ENCODE data around the gene SPSB3. TPM values are rescaled to one million over a fixed set of nuclear protein-coding genes. Genes with fewer than 3 reads are reported as not detected.

Gene SPSB3
- total RNA-seq, 1 donor from 2014 or later, result 30.8 TPM

DNA sequence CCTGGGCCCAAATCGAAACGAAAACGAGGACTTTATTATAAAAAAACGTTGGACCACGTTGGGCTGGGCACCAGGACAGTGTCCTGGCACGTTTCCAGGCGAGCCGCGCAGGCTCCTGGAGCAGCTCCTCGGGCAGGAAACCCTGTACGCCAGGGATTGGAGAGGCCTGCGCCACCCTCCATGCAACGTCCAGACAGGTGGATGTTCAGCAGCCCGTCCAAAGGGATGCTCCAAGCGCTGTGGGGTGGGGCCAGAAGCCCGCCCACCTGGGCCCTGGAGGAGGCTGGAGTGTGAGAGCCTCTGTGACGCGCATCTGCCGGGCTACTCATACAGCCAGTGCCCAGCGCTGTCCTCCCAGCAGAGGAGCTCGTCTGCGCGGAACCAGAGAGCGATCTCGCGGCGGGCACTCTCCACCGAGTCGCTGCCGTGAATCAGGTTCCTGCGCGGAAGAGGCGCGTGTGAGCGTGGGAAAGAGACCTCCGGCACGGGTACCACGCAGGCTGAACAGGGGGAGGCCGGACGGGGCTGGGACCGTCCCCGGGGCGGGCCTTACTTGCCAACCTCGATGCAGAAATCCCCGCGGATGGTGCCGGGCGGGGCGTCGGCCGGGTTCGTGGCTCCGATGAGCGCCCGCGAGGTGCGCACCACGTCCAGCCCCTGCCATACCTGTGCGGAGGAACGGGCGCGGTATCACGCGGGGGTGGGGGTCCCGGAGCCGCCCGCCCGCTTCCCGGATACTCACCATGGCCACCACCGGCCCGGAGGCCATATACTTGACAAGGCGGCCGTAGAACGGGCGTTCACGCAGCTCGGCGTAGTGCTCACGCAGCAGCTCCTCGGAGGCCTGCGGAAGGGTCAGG lies 11.8 kb downstream of the SPSB3 start:
- peaks cover 25% of the 10 kb centered on the region for H3K4me1 Mint-ChIP-seq (ENCODE audit: low read depth)
- DNase-seq (ENCODE audit: low spot score), result no peak
- TF ChIP-seq, protein P1, sequence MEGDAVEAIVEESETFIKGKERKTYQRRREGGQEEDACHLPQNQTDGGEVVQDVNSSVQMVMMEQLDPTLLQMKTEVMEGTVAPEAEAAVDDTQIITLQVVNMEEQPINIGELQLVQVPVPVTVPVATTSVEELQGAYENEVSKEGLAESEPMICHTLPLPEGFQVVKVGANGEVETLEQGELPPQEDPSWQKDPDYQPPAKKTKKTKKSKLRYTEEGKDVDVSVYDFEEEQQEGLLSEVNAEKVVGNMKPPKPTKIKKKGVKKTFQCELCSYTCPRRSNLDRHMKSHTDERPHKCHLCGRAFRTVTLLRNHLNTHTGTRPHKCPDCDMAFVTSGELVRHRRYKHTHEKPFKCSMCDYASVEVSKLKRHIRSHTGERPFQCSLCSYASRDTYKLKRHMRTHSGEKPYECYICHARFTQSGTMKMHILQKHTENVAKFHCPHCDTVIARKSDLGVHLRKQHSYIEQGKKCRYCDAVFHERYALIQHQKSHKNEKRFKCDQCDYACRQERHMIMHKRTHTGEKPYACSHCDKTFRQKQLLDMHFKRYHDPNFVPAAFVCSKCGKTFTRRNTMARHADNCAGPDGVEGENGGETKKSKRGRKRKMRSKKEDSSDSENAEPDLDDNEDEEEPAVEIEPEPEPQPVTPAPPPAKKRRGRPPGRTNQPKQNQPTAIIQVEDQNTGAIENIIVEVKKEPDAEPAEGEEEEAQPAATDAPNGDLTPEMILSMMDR (IDR thresholded peaks at IDR 0.05), result no peak
- H3K9me3 Mint-ChIP-seq (ENCODE audit: low read depth), result no peaks in the 10 kb centered on the region
- peak overlapping the region; percentile 63 for H3K27ac Mint-ChIP-seq (ENCODE audit: unreplicated experiment)
- H3K36me3 Mint-ChIP-seq (ENCODE audit: low read depth), result peaks cover 4% of the 10 kb centered on the region
- no peaks in the 10 kb centered on the region for H3K27me3 Mint-ChIP-seq (ENCODE audit: low read depth)
- peak overlapping the region; percentile 95 for H3K4me3 Mint-ChIP-seq (ENCODE audit: unreplicated experiment)

DNA sequence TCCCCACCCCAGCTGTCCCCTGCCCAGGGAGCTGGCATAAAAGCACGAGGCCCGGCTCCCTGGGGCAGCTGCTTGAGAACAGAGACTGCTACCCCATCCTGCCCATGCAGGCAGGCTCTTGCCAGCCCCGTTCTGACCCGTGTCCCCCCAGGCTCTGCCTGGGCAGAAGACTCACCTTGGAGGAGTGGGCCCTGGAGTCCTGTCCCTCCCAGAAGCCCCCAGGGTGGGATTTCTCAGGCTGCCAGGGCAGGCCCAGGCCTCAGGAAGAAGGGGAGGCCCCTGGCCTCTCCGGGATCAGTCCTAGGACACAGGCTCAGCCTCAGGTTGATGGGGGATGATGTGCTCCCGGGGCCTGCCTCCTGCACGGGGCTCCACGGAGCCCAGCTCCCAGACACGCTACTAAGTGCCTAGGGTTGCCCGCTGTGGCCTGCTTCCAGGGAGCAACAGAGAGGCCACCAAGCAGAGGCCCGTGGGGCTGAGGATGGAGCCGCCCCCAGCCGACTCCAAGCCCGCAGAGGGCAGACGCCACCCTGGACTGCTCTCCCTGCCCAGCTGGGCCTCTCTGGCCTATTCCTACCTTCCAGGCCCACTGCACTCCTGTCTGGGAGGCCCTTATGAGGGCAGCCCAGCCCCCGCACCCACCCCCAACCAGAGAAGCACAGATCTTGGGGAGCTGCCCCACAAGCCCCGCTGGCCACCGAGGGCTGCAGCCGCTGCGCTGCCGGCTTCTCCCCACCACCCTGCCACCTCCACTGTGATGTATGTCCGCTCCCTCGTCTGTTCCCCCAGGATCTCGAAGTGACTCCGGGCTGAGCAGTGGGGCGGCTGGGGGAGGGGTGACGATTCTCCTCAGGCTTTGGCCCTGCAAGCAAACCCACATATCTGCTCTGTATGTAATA lies 12.7 kb downstream of the SPSB3 start:
- no peaks in the 10 kb centered on the region for H3K27me3 Mint-ChIP-seq (ENCODE audit: low read depth)
- peak overlapping the region; percentile 22 for H3K4me3 Mint-ChIP-seq (ENCODE audit: unreplicated experiment)
- peaks cover 21% of the 10 kb centered on the region for H3K4me1 Mint-ChIP-seq (ENCODE audit: low read depth)
- TF ChIP-seq, protein P1 (IDR thresholded peaks at IDR 0.05), result no peak
- H3K36me3 Mint-ChIP-seq (ENCODE audit: low read depth), result peaks cover 4% of the 10 kb centered on the region
- no peak for DNase-seq (ENCODE audit: low spot score)
- no peaks in the 10 kb centered on the region for H3K9me3 Mint-ChIP-seq (ENCODE audit: low read depth)
- H3K27ac Mint-ChIP-seq (ENCODE audit: unreplicated experiment), result peak overlapping the region; percentile 63

DNA sequence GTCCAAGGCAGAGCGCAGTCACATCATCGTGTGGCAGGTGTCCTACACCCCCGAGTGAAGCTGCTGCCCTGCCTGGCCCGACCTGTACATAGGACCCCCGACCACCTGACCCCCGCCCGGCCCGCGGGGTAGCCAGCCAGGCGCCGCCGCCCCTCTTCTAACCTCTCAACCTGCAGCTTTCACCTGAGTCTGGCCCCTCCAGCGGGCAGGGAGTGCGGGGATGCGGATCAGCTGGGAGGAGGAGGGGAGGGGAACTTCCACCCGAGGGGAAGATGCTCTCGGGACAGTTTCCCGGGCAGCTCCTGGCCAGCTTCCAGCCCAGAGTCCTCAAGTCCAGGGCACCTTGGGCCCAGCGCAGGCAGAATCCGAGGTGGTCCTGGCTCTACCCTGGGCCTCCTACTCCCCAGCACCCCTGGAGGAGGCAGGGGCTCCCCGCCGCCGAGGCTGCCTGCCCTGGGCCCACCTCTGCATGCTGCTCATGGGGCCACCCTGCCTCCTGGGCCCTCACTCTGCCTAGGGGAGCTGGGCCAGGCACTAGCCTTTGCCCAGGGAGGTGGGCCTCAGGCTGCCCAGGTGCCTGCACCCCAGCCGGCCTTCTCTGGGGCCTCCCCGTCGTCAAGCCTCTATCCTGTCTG lies 13.5 kb downstream of the SPSB3 start:
- no peaks in the 10 kb centered on the region for H3K27me3 Mint-ChIP-seq (ENCODE audit: low read depth)

DNA sequence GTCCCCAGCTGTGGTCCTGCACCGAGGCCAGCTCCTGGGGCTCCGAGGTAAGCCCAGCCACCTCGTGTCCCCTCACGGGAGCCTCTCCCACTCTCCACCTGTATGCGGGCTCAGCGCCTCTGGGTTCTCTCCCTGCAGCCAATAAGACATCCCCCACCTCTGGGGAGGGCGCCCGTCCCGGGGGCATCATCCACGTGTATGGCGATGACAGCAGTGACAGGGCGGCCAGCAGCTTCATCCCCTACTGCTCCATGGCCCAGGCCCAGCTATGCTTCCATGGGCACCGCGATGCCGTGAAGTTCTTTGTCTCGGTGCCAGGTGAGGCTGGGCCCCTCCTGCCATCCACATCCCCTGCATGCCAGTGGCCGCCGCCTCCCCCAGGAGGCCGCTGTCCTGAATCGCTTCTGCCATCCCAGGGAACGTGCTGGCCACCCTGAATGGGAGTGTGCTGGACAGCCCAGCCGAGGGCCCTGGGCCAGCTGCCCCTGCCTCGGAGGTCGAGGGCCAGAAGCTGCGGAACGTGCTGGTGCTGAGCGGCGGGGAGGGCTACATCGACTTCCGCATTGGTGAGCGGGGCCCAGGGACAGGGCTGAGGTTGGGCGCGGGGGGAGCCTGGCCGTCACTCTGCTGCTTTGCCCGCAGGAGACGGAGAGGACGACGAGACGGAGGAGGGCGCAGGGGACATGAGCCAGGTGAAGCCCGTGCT lies 14.2 kb downstream of the SPSB3 start:
- no peak for DNase-seq (ENCODE audit: low spot score)
- TF ChIP-seq, protein P1 (IDR thresholded peaks at IDR 0.05), result no peak
- no peak overlapping the region for H3K27ac Mint-ChIP-seq (ENCODE audit: unreplicated experiment)
- H3K4me3 Mint-ChIP-seq (ENCODE audit: unreplicated experiment), result no peak overlapping the region
- H3K36me3 Mint-ChIP-seq (ENCODE audit: low read depth), result peaks cover 4% of the 10 kb centered on the region
- H3K9me3 Mint-ChIP-seq (ENCODE audit: low read depth), result no peaks in the 10 kb centered on the region
- no peaks in the 10 kb centered on the region for H3K27me3 Mint-ChIP-seq (ENCODE audit: low read depth)
- peaks cover 15% of the 10 kb centered on the region for H3K4me1 Mint-ChIP-seq (ENCODE audit: low read depth)

More for the DNA sequence above, 13.5 kb downstream of the SPSB3 start:
- no peak for DNase-seq (ENCODE audit: low spot score)
- TF ChIP-seq, protein P1 (IDR thresholded peaks at IDR 0.05), result no peak
- Mint-ChIP-seq H3K27ac (ENCODE audit: unreplicated experiment) (no peak overlapping the region), H3K4me3 (ENCODE audit: unreplicated experiment) (no peak overlapping the region), H3K4me1 (ENCODE audit: low read depth) (peaks cover 17% of the 10 kb centered on the region), H3K36me3 (ENCODE audit: low read depth) (peaks cover 4% of the 10 kb centered on the region), H3K9me3 (ENCODE audit: low read depth) (no peaks in the 10 kb centered on the region)
